HG02588 (cell line): ENCODE measurements around the gene DHRSX.
"Not testable (repeated sequence)": the region's sequence is repeated elsewhere in the genome, so short reads cannot be mapped to it uniquely, and the experiment has no call there.

Source experiments
- ATAC-seq: cut with Tn5 transposase; IDR thresholded peaks from one replicate; pipeline ENCODE4 v1.9.1; 2021; ENCODE audit warnings: mild to moderate bottlenecking, moderate library complexity; ENCODE audit not compliant: unreplicated experiment

DHRSX gene

GRCh38 chrX:2360731-2361130 lies 140.0 kb downstream of the DHRSX start:
- no peak for ATAC-seq

DNA sequence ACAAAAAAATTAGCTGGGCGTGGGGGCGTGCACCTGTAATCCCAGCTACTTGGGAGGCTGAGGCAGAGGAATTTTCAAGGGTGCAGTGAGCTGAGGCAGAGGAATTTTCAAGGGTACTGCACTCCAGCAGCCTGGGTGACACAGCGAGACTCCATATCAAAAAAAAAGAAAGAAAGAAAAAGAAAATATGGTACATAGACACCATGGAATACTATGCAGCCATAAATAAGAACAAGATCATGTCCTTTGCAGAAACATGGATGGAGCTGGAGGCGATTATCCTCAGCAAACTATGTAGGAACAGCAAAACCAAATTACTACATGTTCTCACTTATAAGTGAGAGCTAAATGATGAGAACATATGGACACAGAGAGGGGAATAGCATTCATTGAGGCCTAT lies 141.3 kb downstream of the DHRSX start:
- not testable (repeated sequence) for ATAC-seq

DNA sequence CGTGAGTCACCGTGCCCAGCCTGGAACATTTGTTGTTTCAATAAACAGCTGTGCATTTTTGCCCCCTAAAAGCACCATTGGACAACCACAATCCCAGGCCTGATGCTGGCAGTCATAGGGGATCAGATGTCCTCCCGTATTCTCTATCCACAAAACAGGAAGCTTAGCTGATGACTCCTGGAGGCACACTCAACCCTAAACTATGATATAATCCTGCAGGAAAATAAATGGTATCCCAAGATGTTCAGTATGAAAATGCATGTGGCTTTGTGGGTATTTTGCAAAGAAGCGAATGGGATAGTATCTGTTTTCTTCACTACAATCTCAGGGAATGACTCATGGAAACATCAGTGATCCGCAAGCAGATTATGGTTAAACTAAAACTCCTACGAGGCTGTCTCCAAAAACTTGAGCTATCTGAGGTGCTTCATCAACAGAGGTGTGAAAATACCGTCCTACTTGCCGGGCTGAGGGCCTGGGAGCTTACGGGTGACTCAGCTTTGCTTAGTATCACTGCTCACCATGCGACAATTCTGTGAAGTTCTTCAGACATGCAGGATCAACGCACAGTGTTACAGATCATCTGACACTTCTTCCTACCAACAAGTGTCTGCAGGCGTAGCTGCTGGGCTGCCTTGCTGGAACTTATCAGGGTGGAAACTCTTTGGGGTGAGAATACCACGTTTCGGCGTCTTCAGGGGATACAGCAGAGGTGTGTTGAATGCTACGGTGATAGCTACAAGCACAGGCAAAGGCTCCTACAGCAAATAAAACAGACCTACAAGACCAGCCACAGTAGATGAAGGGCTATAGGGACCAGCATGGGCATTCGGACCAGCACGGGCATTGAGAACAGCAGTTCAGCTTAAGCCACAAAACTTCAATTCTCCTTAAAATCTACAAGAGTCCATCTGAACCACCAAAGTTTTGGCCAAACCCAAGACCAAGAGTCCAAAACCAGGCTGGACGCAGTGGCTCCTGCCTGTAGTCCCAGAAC lies 148.5 kb downstream of the DHRSX start:
- no peak for ATAC-seq

GRCh38 chrX:2351321-2351720 lies 149.5 kb downstream of the DHRSX start:
- no peak for ATAC-seq

- not testable (repeated sequence) for ATAC-seq
Observed at GRCh38 chrX:2350703-2351102, 150.1 kb downstream of the DHRSX start.

GRCh38 chrX:2350036-2350435 lies 150.7 kb downstream of the DHRSX start:
- ATAC-seq = not testable (repeated sequence)

- ATAC-seq = no peak
Observed at GRCh38 chrX:2348211-2348610, 152.6 kb downstream of the DHRSX start.

- no peak for ATAC-seq
Observed at GRCh38 chrX:2346158-2346557, 154.6 kb downstream of the DHRSX start.

- ATAC-seq = no peak
Observed at GRCh38 chrX:2345562-2345961, 155.2 kb downstream of the DHRSX start.

GRCh38 chrX:2343413-2343812 lies 157.4 kb downstream of the DHRSX start:
- ATAC-seq = no peak

- ATAC-seq = no peak
Observed at GRCh38 chrX:2342874-2343273, 157.9 kb downstream of the DHRSX start.

DNA sequence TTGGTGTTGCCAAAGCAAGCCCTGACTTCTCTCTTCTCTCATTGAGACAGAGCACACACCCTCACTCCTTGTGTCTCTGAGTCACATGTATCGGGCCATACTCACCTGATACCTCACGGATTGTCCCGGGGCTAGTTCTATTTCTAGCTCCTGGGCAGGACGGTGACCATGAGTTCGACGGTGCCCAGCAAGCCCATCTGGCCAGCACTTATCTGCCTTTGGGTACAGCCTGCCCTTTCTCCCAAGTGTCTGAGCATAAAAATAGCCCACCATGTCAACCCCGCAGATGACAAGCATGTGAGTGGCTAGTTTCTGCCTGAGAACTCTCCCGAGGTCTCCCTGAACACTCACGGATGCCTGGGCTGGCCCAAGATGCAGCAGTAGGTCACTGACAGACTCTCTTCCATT lies 158.5 kb downstream of the DHRSX start:
- ATAC-seq = no peak

DNA sequence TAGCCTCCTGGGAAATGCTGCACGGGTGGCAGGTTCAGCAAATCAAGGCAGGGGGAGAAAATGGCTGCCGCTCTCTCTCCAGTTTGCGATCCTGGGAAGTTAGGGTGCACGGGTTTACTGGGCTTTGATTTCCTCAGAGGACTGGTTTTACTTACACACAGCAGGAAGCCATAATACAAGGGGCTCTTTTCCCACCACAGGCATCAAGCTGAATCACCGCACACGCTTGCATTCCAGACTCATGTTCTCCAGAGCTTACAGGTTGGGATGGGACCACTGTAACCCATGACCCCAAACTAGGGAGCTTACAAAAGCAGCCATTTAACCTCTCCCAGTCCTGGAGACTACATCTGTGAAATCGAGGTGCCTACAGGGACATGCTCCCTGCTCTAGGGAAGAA lies 159.8 kb downstream of the DHRSX start:
- ATAC-seq = no peak

DNA sequence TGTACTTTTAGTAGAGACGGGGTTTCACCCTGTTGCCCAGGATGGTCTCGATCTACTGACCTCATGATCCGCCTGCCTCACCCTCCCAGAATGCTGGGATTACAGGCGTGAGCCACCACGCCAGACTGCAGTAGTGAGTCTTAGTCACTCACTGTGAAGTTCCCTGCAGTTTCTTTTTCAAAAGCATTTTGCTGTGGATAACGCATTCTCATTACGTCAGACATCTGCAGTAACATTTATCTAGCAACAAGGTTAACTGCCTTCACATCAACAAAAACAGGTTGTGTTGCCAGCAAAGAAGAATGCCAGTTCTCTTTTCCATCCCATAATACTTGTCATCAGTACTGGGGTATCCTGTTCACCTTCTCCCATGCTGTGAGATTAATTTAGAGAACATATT lies 164.6 kb downstream of the DHRSX start:
- no peak for ATAC-seq

- ATAC-seq = no peak
Observed at GRCh38 chrX:2334237-2334636, 166.5 kb downstream of the DHRSX start.

DNA sequence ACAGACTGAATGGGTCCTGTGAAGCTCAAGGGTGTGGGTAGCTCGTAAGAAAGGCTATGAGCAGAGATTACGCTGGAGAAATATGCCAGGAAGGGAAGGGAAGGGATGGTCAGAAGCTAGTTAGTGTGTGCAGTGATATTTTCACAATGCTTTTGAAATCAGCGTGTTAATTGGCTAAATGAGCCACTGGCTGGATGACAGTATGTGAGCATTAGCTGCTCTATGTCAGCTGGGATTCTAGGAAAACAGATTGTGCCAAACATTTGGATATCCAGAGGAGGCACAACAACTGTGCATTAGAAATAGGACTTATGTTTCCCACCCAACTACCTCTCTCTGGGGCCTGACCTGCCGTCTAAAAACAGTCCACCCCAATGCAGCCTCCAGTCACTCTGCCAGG lies 168.5 kb downstream of the DHRSX start:
- no peak for ATAC-seq

- ATAC-seq = no peak
Observed at GRCh38 chrX:2330910-2331309, 169.9 kb downstream of the DHRSX start.

DNA sequence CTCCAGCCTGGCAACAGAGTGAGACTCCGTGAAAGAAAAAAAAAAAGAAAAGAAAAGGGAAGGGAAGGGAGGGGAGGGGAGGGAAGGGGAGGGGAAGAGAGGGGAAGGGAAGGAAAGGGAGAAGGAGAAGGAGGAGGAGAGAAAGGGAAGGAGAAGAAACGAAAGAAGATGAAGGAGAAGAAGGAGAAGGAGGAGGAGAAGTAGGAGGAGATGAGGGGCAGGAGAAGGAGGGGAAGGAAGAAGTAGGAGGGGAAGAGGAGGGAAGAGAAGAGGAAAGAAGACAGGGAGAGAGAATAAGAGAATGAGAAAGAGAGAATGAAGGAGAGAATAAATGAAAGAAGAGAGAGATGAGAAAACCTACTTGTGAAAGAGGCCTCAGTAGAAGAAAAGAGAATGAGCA lies 170.3 kb downstream of the DHRSX start:
- no peak for ATAC-seq

- no peak for ATAC-seq
Observed at GRCh38 chrX:2327423-2327822, 173.4 kb downstream of the DHRSX start.

DNA sequence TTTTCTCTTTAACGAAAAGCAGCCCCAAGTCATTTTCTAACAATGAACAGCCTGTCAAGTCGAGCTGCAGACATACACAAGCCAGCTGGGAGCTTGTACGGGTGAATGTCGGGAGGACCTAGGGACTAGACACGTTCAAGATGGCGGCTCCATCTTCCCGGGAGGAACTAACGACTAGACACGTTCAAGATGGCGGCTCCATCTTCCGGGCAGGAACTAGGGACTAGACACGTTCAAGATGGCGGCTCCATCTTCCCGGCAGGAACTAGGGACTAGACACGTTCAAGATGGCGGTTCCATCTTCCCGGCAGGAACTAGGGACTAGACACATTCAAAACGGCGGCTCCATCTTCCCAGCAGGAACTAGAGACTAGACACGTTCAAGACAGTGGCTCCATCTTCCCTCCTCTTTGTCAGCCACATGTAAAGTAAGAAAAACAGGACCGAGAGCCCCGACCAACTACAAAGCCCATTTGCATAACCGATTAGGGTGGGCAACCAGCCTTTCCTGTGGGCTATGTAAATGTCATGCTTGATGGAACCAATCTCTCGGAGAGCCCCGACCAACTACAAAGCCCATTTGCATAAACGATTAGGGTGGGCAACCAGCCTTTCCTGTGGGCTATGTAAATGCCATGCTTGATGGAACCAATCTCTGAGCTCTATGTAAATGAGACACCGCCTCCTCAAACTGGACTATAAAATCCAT lies 175.5 kb downstream of the DHRSX start:
- ATAC-seq = no peak

GRCh38 chrX:2324151-2324550 lies 176.6 kb downstream of the DHRSX start:
- no peak for ATAC-seq

GRCh38 chrX:2321411-2321810 lies 179.4 kb downstream of the DHRSX start:
- no peak for ATAC-seq
